Epithelial cell of proximal tubule (primary cell): ENCODE results near the gene C5orf24. TPM values are rescaled to one million over a fixed set of nuclear protein-coding genes. Genes with fewer than 3 reads are reported as not detected.
A peak's percentile ranks its signal among the peaks of the same experiment; 100 is the strongest.

Experiments
- DNase-seq: peaks from one replicate; pipeline ENCODE4 v3.0.0-alpha.2; 2011; ENCODE audit warnings: low read depth
- H3K4me3 ChIP-seq: 2 replicates; pipeline ENCODE4 v1.5.1; 2011; ENCODE audit warnings: low read depth, mild to moderate bottlenecking, low read length
- CTCF ChIP-seq: conservative IDR thresholded peaks from 2 replicates; pipeline ENCODE4 v1.5.1; 2012; ENCODE audit warnings: low read depth, mild to moderate bottlenecking, low read length
- total RNA-seq: library from RNA; depleted of rRNA; stranded (reverse); fragments of >200 nt; gene quantifications from 2 replicates; pipeline ENCODE4 v1.2.3, GENCODE V29; 2015

The C5orf24 gene
- total RNA-seq, 1 donor from 2014 or later: 38.5 TPM

- DNase-seq: no peak
- no peak for TF ChIP-seq CTCF
- no peak overlapping the region for H3K4me3 ChIP-seq
Observed at GRCh38 chr5:134892926-134893325, 47.2 kb downstream of the C5orf24 start.

- no peak for TF ChIP-seq CTCF
- H3K4me3 ChIP-seq: no peak overlapping the region
- DNase-seq: no peak
Observed at GRCh38 chr5:134893748-134894505, 48.2 kb downstream of the C5orf24 start.

GRCh38 chr5:134902071-134902801 is 56.5 kb downstream of the C5orf24 start:
- no peak for TF ChIP-seq CTCF
- DNase-seq: no peak
- H3K4me3 ChIP-seq: no peak overlapping the region

- peak within 1 kb of the TSS; percentile 85 for H3K4me3 ChIP-seq
- peak; percentile 9 for DNase-seq
- TF ChIP-seq CTCF: peak; percentile 78
Observed at GRCh38 chr5:134904610-134905245, 59.0 kb downstream of the C5orf24 start, which contains the start of gene PCBD2. TSS of gene PCBD2 (plus strand) at chr5:134905131. CDS start at chr5:134905140, 9 bp downstream.

GRCh38 chr5:134905246-134905996 is 59.7 kb downstream of the C5orf24 start:
- peak; percentile 27 for DNase-seq
- TF ChIP-seq CTCF: peak; percentile 67
- H3K4me3 ChIP-seq: peak overlapping the region; percentile 85

GRCh38 chr5:134906811-134907210 is 61.0 kb downstream of the C5orf24 start:
- no peak for TF ChIP-seq CTCF
- DNase-seq: no peak
- H3K4me3 ChIP-seq: no peak overlapping the region
